ENCODE measurements around the gene TP63. TPM values are rescaled to one million over a fixed set of nuclear protein-coding genes. Genes with fewer than 3 reads are reported as not detected.

TP63 gene
- total RNA-seq, 2 donors from 2014 or later = 0.24 to 0.30 TPM

DNA sequence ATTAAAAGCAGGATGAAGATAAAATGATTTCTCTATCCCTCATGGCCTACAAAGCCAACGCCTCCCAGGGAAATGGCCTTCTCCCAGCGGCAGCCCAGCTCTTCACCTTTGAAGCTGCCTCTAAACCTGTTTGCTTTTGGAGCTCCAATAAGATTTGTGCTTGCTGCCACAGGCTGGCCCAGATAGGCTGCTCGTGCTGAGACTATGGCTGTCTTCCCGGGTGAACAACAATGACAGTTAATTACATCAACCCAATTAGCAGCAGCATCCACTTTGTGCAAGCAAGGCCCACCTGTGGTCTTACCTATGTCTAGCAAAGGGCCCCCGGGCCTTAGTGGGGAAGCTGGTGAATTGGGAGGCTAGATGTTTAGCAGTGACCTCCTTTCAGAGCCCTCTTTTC lies 309.9 kb downstream of the TP63 start:
- Histone ChIP-seq H3K9me3 (no peaks in the 10 kb centered on the region), H3K4me3 (no peak overlapping the region), H3K27me3 (no peaks in the 10 kb centered on the region), H3K27ac (no peak overlapping the region), H3K36me3 (no peaks in the 10 kb centered on the region), H3K4me1 (no peaks in the 10 kb centered on the region)
- TF ChIP-seq, protein P1, sequence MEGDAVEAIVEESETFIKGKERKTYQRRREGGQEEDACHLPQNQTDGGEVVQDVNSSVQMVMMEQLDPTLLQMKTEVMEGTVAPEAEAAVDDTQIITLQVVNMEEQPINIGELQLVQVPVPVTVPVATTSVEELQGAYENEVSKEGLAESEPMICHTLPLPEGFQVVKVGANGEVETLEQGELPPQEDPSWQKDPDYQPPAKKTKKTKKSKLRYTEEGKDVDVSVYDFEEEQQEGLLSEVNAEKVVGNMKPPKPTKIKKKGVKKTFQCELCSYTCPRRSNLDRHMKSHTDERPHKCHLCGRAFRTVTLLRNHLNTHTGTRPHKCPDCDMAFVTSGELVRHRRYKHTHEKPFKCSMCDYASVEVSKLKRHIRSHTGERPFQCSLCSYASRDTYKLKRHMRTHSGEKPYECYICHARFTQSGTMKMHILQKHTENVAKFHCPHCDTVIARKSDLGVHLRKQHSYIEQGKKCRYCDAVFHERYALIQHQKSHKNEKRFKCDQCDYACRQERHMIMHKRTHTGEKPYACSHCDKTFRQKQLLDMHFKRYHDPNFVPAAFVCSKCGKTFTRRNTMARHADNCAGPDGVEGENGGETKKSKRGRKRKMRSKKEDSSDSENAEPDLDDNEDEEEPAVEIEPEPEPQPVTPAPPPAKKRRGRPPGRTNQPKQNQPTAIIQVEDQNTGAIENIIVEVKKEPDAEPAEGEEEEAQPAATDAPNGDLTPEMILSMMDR (IDR thresholded peaks at IDR 0.05) = no peak
- no peak for DNase-seq (ENCODE audit: low spot score)

DNA sequence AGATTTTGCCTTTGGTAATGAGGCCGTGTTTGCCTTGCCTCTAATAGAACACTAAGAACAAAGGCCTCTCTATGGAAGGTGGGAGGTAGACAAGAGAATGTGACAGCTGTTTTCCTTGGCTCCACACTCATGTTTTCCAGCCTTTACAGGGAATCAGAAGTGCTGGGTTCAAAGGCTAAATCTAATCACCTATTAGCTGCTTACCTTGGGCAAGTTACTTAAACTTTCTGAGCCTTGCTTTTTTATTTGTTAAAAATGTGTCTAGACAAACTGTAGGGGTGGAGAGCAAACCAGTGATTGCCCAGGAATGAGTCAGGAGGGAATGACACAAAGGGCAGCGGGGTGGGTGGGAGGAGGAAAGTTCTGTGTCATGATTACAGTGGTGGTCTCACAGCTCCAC lies 310.5 kb downstream of the TP63 start:
- TF ChIP-seq, protein P1 (IDR thresholded peaks at IDR 0.05) = no peak

DNA sequence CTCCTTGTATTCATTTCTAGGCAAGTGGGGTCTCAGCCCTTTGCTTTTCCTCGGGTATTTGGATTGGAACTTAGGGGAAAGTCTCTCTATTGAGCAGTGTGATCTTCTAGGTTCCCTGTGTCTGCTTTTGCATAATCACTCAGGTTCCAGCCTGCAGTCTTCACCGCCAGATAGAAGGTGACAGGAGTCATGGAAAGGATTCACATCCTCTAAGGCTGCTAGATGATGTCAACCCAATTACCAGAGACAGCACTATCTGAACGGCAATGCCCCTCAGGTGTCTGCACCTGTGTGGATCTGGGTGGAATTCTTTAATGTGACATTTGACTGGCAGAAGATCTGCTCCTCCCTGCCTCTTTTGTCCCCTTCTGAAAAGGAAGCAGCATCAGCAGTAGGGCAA lies 311.8 kb downstream of the TP63 start:
- Histone ChIP-seq H3K4me3 (no peak overlapping the region), H3K4me1 (no peaks in the 10 kb centered on the region), H3K9me3 (no peaks in the 10 kb centered on the region), H3K27me3 (no peaks in the 10 kb centered on the region), H3K36me3 (no peaks in the 10 kb centered on the region), H3K27ac (no peak overlapping the region)
- TF ChIP-seq, protein P1 (IDR thresholded peaks at IDR 0.05) = no peak
- no peak for DNase-seq (ENCODE audit: low spot score)

More for the DNA sequence above, 310.5 kb downstream of the TP63 start:
- H3K27me3 ChIP-seq = no peaks in the 10 kb centered on the region
- no peak overlapping the region for H3K4me3 ChIP-seq
- H3K4me1 ChIP-seq = no peaks in the 10 kb centered on the region
- no peak overlapping the region for H3K27ac ChIP-seq
- H3K36me3 ChIP-seq = no peaks in the 10 kb centered on the region
- no peaks in the 10 kb centered on the region for H3K9me3 ChIP-seq
- DNase-seq (ENCODE audit: low spot score) = no peak

DNA sequence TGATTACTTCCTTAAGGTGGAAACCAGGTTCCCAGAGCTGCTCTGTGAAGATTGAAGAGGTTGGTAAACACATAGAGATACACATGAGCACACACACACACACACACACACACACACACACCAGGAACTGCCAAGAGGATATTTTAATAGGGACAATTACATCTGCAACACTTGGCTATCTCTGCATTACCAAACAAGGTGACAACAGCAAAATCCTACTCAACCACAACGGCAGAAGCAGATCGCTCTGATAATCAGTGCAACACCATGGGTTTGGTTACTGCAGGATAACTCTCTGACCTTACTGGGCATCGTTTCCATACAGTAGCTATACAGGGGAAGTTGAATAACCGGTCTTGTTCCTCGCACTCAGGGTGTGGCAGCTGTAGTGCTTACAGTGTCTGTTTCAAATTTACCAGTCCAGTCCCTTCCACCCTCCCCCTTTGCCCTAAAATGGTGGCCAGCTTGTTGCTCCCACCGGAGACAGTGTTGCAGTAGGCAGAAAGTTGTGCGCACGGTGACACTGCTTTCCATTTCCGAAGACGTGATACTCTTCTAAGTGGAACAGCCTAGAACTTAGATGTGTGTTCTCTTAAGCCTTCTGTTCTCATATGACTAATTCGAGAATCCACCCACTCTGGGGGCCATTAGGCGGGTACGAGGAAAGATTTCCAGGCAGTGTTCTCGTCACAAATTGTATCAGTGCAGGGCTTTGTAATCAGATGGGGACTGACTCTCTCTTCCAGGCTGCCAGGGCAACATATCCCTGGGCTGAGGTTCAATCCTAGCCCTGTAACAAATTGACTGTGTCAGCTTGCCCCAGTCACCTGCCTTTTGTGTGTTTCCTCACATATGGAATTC lies 313.3 kb downstream of the TP63 start:
- Histone ChIP-seq H3K27me3 (no peaks in the 10 kb centered on the region), H3K9me3 (no peaks in the 10 kb centered on the region), H3K4me3 (no peak overlapping the region), H3K36me3 (no peaks in the 10 kb centered on the region), H3K27ac (no peak overlapping the region), H3K4me1 (no peaks in the 10 kb centered on the region)
- no peak for DNase-seq (ENCODE audit: low spot score)
- TF ChIP-seq, protein P1 (IDR thresholded peaks at IDR 0.05) = no peak

DNA sequence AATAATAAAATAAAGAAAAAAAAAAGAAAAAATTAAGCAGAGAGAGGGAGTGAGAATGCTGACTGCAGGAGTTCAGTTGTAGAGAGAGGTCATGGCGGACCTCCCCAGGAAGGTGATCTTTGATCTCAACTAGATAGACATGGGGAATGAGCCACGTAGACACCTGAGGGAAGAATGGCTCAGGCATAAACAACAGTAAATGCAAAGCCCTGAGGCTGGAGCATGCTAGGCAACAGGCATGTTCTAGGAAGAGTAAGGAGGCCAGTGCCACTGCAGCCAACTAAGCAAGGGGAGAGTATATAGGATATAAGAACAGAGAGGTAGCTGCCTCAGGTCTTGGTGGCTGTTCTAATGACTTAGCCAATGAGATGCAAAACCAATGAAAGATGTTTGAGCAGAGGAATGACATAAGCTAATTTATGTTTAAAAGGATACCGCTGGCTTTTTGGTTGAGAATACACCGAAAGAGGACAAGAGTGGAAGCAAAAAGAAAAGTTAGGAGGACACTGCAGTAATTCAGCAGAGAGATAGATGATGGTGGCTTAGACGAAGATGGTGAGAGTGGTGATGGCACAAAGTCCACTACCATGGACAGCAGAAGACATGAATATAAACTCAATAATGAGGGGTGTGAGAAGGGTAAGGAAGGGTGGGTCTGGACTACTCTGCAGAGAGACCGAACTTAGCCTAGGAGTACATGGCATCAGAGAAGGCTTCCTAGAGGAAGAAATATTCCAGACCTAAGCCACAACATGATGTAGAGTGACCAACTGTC lies 314.9 kb downstream of the TP63 start:
- DNase-seq (ENCODE audit: low spot score) = no peak
- Histone ChIP-seq H3K36me3 (no peaks in the 10 kb centered on the region), H3K4me1 (no peaks in the 10 kb centered on the region), H3K9me3 (no peaks in the 10 kb centered on the region), H3K4me3 (no peak overlapping the region), H3K27ac (no peak overlapping the region), H3K27me3 (no peaks in the 10 kb centered on the region)
- TF ChIP-seq, protein P1 (IDR thresholded peaks at IDR 0.05) = no peak

MicroRNA genes within 50 kb of the gene (microRNA counts, 767-probe panel; counts per million panel counts)
- microRNA hsa-miR-944 = 0 to 31.0 counts per million in 2 donors

Small RNAs within 50 kb of the gene (microRNA-seq; reads per million reads assigned to microRNA genes)
- 0 to 1.4 reads per million in 2 donors for gene MIR944 (ENCODE audit: borderline number of aligned reads in 2 of 2, borderline replicate concordance in 1 of 2)
